Muscle layer of colon (tissue), 2 donors: ENCODE measurements around the gene PLD1.
"Not testable (repeated sequence)": the region's sequence is repeated elsewhere in the genome, so short reads cannot be mapped to it uniquely, and the experiment has no call there.

Source experiments
- H3K27ac ChIP-seq: one replicate; pipeline ENCODE4 v1.7.0; 2013; ENCODE audit warnings: low read depth, mild to moderate bottlenecking, low read length, moderate library complexity
- H3K27me3 ChIP-seq, 2 donors: one replicate each; pipeline ENCODE4 v1.7.0; 2013; ENCODE audit warnings: low read length in 2 of 2, mild to moderate bottlenecking in 2 of 2; ENCODE audit not compliant: insufficient read depth in 2 of 2, control insufficient read depth in 1 of 2
- H3K36me3 ChIP-seq: one replicate; pipeline ENCODE4 v1.7.0; 2013; ENCODE audit warnings: mild to moderate bottlenecking, low read length; ENCODE audit not compliant: insufficient read depth
- H3K4me1 ChIP-seq: one replicate; pipeline ENCODE4 v1.7.0; 2013; ENCODE audit warnings: mild to moderate bottlenecking, low read length; ENCODE audit not compliant: insufficient read depth
- H3K4me3 ChIP-seq, 2 donors: one replicate each; pipeline ENCODE4 v1.7.0; 2013; ENCODE audit warnings: low read length in 2 of 2, low read depth in 1 of 2, mild to moderate bottlenecking in 1 of 2, moderate library complexity in 1 of 2
- H3K9ac ChIP-seq: one replicate; pipeline ENCODE4 v1.7.0; 2013; ENCODE audit warnings: low read length
- H3K9me3 ChIP-seq: one replicate; pipeline ENCODE4 v1.7.0; 2013; ENCODE audit warnings: mild to moderate bottlenecking, low read length
- donor health status: abdominal sarcoma.
- donor health status: Adenocarcinoma of cecum.

The PLD1 gene

DNA sequence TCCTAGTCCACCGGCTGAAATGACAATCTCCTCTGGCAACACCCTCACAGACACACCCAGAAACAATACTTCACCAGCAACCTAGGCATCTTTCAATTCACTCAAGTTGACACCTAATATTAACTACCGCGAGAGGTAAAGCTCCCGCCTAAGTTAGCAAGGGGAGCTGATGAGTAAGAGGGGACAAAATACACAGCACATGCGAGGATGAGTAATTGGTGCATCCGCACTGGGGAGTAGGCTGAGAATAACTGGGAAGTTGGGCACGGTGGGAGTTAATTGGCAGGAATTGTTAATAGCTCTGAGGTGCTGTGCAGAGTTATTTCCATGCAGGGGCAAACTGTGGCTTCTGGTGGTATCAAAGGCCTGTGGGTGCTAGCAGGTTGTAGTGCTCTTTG is 14.5 kb upstream of the PLD1 start:
- Histone ChIP-seq H3K4me1 (peaks cover 10% of the 10 kb centered on the region), H3K27ac (no peak overlapping the region), H3K36me3 (no peaks in the 10 kb centered on the region), H3K9me3 (no peaks in the 10 kb centered on the region), H3K4me3 (no peak overlapping the region), H3K27me3 (no peaks in the 10 kb centered on the region), H3K9ac (no peak overlapping the region)

GRCh38 chr3:171824116-171824515 is 13.8 kb upstream of the PLD1 start:
- Histone ChIP-seq H3K4me1 (peaks cover 6% of the 10 kb centered on the region), H3K27ac (no peak overlapping the region)

DNA sequence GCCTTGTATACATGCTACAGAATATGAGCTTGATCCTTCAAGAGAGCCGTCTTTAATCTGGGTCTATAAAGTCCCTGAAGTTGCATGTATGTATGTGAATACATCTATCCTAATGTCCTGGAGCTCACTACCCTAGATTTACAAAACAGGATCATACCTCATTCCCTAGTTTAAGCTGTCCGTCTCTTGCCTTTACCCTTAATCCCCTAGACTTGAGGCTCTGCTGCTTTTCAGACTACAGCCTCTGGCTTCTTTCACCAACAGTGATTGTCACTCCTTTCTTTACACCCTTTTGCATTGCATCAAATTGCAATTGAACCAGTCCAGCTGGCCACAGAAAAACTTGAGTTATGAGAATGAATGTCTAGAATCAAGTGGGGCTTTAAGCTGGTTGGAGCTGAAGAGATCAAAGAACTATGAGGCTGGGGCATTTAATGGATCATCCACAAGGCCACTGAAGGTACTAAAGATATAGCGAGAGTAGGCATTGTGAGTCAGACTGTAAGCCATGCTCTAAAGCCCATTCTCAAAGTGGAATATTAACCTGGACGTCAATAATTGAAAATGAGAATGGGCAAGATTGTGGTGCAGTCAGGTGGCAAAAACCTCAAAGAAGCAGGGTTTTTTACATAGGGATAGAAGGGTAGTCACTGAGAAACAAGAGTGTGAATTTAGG is 12.3 kb upstream of the PLD1 start:
- Histone ChIP-seq H3K9ac (no peak overlapping the region), H3K4me3 (no peak overlapping the region), H3K27me3 (no peaks in the 10 kb centered on the region), H3K36me3 (no peaks in the 10 kb centered on the region), H3K4me1 (no peaks in the 10 kb centered on the region), H3K27ac (no peak overlapping the region), H3K9me3 (no peaks in the 10 kb centered on the region)

More at GRCh38 chr3:171824116-171824515, 13.8 kb upstream of the PLD1 start:
- H3K4me3 ChIP-seq, result no peak overlapping the region
- H3K9ac ChIP-seq, result no peak overlapping the region
- no peaks in the 10 kb centered on the region for H3K27me3 ChIP-seq
- no peaks in the 10 kb centered on the region for H3K36me3 ChIP-seq
- no peaks in the 10 kb centered on the region for H3K9me3 ChIP-seq

- H3K9me3 ChIP-seq, result no peaks in the 10 kb centered on the region
- no peak overlapping the region for H3K27ac ChIP-seq
- no peak overlapping the region for H3K4me3 ChIP-seq
- no peaks in the 10 kb centered on the region for H3K27me3 ChIP-seq
- H3K36me3 ChIP-seq, result no peaks in the 10 kb centered on the region
- H3K4me1 ChIP-seq, result no peaks in the 10 kb centered on the region
- H3K9ac ChIP-seq, result no peak overlapping the region
Observed at GRCh38 chr3:171821778-171822358, 11.6 kb upstream of the PLD1 start.

GRCh38 chr3:171821044-171821443 is 10.8 kb upstream of the PLD1 start:
- Histone ChIP-seq H3K27ac (no peak overlapping the region), H3K4me3 (no peak overlapping the region), H3K27me3 (no peaks in the 10 kb centered on the region), H3K36me3 (no peaks in the 10 kb centered on the region), H3K9ac (no peak overlapping the region), H3K9me3 (no peaks in the 10 kb centered on the region), H3K4me1 (no peaks in the 10 kb centered on the region)

DNA sequence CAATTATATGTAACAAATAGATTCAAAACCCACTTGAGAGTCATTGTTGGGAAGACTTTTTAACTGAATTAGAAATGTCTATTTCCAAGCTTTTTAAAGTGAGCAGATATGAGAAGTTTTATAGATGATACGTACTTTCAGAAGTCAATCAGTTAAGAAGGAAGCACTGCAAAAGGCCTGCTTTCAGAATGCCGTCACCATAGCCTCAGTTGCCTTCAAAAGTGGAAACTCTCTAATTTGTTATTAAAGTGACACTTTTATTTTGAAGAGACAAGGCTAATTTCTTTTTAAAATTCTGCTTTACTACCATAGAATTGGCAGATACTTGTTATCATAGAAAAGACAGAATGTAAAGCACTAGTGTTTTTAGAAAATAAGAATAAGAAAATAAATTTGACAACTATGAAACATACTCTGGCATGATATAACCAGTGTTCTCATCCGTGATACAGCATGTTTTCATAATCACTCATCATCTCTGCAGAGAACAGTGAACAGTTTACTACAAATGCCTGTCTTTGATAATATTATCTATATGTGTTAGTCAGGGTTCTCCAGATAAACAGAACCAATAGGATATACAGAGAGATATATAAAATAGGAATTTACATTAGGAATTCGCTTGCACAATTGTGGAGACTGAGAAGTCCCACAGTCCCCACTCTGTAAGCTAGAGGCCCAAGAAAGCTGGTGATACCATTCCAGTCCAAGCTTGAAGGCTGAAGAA is 7.0 kb upstream of the PLD1 start:
- Histone ChIP-seq H3K9me3 (no peaks in the 10 kb centered on the region), H3K4me1 (no peaks in the 10 kb centered on the region), H3K4me3 (no peak overlapping the region), H3K27ac (no peak overlapping the region), H3K27me3 (no peaks in the 10 kb centered on the region), H3K36me3 (no peaks in the 10 kb centered on the region), H3K9ac (no peak overlapping the region)

DNA sequence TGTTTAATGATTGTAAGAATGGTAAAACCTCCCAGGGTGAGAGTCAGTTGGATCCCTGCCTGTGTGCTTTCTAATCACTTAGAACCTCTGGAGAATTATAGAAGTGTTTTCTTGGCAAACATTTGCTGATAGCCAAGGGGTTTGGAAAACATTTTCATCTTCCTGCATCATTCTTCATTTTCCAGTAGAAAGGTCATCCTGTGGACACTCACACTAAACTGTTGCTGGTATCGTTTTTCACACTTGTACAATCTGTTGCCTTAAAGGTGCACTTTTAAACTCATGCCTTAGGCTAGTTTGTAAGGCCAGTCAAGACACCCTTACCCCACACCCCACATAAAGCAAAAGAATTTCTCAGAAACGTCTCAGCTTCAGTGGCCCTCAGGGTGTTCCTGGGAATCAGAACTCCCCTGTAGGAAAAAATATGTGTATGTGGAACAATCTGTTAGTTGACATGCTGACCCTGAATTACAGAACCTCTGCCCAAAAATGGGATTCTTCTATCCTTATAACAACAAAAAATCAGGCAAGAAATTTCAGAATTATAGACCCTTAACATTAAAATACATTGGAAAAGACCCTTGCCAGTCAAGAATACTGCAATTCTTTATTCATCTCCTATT is 5.8 kb upstream of the PLD1 start:
- Histone ChIP-seq H3K9ac (no peak overlapping the region), H3K9me3 (no peaks in the 10 kb centered on the region), H3K27me3 (no peaks in the 10 kb centered on the region), H3K27ac (no peak overlapping the region), H3K36me3 (no peaks in the 10 kb centered on the region), H3K4me1 (no peaks in the 10 kb centered on the region), H3K4me3 (no peak overlapping the region)

DNA sequence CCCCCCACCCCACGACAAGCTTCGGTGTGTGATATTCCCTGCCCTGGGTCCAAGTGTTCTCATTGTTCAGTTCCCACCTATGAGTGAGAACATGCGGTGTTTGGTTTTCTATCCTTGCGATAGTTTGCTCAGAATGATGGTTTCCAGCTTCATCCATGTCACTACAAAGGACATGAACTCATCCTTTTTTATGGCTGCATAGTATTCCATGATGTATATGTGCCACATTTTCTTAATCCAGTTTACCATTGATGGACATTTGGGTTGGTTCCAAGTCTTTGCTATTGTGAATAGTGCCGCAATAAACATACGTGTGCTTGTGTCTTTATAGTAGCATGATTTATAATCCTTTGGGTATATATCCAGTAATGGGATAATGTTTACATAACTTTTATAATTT is 4.4 kb upstream of the PLD1 start:
- not testable (repeated sequence) for H3K36me3 ChIP-seq, H3K9me3 ChIP-seq, H3K4me3 ChIP-seq, H3K27me3 ChIP-seq, H3K4me1 ChIP-seq, H3K9ac ChIP-seq, H3K27ac ChIP-seq

DNA sequence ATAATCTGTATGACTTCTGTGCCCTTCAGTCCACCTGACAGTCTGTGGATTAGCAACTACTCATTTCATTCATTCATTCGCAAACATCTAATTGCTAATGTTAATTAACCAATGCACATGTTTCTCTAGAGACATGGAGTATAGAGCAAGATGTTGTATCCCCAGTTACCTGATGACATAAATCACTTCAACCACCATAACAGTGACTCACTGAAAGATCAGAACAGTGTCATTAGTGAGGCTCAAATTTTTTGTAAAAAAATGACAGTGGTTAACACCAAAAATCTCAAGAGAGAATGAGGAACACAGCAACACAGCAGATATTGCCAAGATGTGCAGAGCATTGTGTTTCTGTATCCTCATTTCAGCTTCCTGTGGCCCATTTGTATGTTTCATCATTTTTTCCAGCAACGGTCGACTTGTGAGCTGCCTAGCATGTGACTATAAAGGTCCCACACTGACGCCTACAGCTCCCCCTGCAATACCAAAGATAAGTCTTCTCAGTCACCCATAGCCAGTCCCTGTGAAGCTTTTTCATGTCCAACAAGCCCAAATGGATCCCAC is 3.7 kb upstream of the PLD1 start:
- H3K4me3 ChIP-seq, result no peak overlapping the region
- no peaks in the 10 kb centered on the region for H3K27me3 ChIP-seq
- H3K36me3 ChIP-seq, result no peaks in the 10 kb centered on the region
- H3K4me1 ChIP-seq, result peaks cover 3% of the 10 kb centered on the region
- H3K9ac ChIP-seq, result no peak overlapping the region
- no peaks in the 10 kb centered on the region for H3K9me3 ChIP-seq
- H3K27ac ChIP-seq, result no peak overlapping the region

DNA sequence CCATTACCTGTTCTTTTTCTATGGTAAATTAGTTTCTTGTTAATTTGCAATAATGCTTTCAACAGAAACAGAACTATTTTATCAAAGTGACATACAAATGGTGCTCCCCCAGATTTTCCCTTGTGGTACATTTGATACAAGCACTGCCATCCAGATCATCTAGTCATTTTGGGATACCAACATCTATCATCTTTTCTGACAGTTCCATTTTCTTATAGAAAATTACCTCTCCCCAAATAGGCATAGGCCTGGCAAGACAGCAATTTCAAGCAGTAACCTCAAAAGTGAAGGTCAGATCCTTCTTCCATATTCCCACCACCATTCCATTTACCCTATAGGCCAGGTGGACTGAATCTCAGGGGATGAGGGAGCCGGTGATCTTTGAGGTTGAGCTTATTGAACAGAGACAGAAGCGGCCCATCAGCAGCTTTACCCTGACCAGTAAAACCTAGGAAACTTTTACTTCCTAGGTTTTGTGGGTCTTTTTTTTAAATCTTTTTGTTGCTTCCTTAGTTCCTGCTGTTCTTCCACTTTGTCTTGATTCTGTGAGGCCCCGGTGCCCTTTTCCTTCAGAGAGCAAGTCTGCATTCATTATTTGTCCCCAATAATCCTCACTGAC is 3.1 kb upstream of the PLD1 start:
- no peak overlapping the region for H3K4me3 ChIP-seq
- no peaks in the 10 kb centered on the region for H3K9me3 ChIP-seq
- H3K9ac ChIP-seq, result no peak overlapping the region
- H3K4me1 ChIP-seq, result peaks cover 4% of the 10 kb centered on the region
- no peaks in the 10 kb centered on the region for H3K36me3 ChIP-seq
- H3K27ac ChIP-seq, result no peak overlapping the region
- H3K27me3 ChIP-seq, result no peaks in the 10 kb centered on the region

GRCh38 chr3:171812811-171813210 is 2.5 kb upstream of the PLD1 start:
- Histone ChIP-seq H3K36me3 (no peaks in the 10 kb centered on the region), H3K4me1 (peaks cover 4% of the 10 kb centered on the region), H3K9ac (no peak overlapping the region), H3K27me3 (no peaks in the 10 kb centered on the region), H3K9me3 (no peaks in the 10 kb centered on the region), H3K4me3 (no peak overlapping the region), H3K27ac (no peak overlapping the region)
